Heart left ventricle (tissue), 13 donors: Measurements from ENCODE around the gene LONP1.

Source experiments
- POLR2A ChIP-seq, 2 donors: fragments of 450-650 bp; IDR thresholded peaks; one replicate each; pipeline ENCODE4 v1.6.1; 2017; ENCODE audit warnings: antibody characterized with exemption in 2 of 2, mild to moderate bottlenecking in 2 of 2, moderate library complexity in 2 of 2
- TF ChIP-seq, protein P1 (sequence below), 12 donors: fragments of 200-600 bp; sonication (generic) in 4 of 12; IDR thresholded peaks; one replicate each; pipeline versions ENCODE4 v1.5.0 to v1.8.0; 2018 to 2022; ENCODE audit warnings: antibody characterized with exemption in 12 of 12, mild to moderate bottlenecking in 5 of 12
- donor health status: ischemic (EF 13 %, LVEDD 7.1; RV severe dilation, severe dysfunction).
- donor health status: DM: no; HTN: yes; CAD: no.
- donor health status: DM: no; HTN: no; CAD: no.
- donor health status: ischemic (EF 25% LVEDD 6.9; RV normal size, moderate dysfunction).
- donor health status: ischemic (EF 25% LVEDD 5.7; RV mildly dilated, moderate dysfunction).
- donor health status: ischemic (EF 35%, LVEDD 5.7; RV mildly dilated, moderate dysfunction).
- donor health status: nonischemic (EF 11% LVEDD 7.7; RV severe dilation, severe dysfunction).
- donor health status: DM: yes; HTN: yes; CAD: no.
- donor health status: PGD.
- donor health status: ischemic (EF 29% LVEDD 5.4; RV normal size, mild dysfunction).
- donor health status: nonischemic (EF 23%, LVEDD 6.1; RV moderate dilation, normal function).

DNA sequence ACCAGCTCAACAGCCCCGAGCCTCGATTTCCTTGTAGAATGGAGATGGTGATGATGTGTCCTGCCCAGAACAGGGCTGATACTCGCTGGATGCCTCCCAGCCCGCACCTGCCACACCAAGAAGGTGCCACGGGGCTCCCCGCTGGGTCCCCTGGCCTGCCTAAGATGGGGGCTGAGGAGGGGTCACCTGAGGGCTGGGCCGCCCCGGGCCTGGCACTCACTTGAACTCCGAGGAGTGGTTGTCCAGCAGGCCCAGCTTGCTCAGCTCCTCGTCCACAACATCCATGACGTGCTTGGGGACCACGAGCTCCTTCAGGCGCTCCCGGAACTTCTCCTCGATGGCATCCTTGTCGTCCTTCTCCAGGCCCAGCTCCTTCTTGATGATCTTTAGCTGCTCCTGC lies 14.4 kb downstream of the LONP1 start:
- TF ChIP-seq, protein P1, sequence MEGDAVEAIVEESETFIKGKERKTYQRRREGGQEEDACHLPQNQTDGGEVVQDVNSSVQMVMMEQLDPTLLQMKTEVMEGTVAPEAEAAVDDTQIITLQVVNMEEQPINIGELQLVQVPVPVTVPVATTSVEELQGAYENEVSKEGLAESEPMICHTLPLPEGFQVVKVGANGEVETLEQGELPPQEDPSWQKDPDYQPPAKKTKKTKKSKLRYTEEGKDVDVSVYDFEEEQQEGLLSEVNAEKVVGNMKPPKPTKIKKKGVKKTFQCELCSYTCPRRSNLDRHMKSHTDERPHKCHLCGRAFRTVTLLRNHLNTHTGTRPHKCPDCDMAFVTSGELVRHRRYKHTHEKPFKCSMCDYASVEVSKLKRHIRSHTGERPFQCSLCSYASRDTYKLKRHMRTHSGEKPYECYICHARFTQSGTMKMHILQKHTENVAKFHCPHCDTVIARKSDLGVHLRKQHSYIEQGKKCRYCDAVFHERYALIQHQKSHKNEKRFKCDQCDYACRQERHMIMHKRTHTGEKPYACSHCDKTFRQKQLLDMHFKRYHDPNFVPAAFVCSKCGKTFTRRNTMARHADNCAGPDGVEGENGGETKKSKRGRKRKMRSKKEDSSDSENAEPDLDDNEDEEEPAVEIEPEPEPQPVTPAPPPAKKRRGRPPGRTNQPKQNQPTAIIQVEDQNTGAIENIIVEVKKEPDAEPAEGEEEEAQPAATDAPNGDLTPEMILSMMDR (IDR thresholded peaks at IDR 0.05): no peak
- TF ChIP-seq POLR2A (IDR thresholded peaks at IDR 0.05): no peak
